ENCODE results near the gene DYNLT4.
"Not testable (repeated sequence)": the region's sequence is repeated elsewhere in the genome, so short reads cannot be mapped to it uniquely, and the experiment has no call there.

The DYNLT4 gene

DNA sequence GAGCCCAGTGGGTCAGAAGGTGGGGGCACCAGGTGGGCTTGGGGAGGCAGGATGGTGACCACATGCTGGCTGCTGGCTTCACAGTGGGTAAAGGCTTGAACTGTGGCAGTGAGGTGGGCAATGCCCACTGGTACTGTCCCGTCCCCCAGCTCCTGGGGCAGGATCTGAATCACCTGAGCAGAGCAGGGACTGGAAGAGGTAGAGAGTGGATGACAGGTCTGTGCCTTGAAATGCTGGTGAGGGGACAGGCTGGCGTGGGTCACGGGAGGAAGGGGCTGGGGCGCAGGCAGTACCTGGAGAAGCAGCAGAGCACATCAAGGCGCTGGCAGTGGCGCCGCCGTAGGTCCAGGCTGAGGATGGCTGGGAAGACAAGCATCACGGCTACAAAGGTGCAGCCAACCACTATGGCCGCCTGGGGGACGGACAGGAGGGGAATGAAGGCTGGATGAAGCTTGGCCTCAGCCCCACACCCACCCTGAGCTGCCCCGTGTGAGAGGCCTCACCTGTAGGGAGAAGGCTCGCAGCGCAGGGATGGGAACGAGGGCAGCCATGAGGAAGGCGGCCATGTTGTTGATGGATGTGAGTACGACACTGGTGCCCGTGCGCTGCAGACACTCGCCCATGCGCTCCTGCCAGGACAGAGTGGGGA lies 21.0 kb upstream of the DYNLT4 start:
- no peak for DNase-seq

DNA sequence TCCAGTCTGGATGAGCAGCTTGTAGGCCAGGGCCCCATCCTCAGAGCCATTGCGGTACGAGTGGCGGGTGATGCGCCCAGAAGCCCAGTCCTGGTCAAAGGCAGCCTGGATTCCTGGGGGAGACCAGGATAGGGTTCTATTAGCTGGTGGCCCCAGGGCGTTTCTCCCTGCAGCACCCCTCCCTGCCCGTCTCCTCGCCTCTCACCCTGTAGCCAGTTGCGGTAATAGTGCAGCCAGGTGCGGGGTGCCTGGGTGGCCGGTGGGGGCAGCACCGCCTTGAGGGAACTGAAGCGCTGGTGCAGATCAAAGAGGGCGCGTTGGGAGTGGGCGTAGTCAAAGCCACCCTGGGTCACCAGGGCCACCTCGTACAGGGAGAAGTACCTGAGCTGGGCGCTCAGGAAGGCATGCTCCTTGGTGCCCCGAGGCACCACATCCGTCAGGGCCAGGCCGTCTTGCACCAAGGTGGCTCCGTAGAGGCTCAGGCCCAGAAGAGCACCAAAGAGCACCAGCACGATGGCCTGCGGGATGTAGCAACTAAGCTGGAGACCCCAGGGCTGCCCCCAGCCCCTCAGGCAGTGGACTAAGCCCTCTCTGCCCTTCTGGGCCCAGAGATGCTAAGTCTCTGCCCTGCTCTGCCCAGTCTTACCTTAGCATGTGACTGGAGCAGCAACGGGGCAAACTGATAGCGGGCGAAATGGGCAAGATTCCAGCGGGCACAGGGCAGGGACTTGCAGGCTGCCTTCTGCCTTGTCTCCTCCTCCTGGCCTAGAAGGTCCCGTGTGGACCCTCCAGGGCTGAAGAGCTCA lies 20.2 kb upstream of the DYNLT4 start:
- DNase-seq: no peak

DNA sequence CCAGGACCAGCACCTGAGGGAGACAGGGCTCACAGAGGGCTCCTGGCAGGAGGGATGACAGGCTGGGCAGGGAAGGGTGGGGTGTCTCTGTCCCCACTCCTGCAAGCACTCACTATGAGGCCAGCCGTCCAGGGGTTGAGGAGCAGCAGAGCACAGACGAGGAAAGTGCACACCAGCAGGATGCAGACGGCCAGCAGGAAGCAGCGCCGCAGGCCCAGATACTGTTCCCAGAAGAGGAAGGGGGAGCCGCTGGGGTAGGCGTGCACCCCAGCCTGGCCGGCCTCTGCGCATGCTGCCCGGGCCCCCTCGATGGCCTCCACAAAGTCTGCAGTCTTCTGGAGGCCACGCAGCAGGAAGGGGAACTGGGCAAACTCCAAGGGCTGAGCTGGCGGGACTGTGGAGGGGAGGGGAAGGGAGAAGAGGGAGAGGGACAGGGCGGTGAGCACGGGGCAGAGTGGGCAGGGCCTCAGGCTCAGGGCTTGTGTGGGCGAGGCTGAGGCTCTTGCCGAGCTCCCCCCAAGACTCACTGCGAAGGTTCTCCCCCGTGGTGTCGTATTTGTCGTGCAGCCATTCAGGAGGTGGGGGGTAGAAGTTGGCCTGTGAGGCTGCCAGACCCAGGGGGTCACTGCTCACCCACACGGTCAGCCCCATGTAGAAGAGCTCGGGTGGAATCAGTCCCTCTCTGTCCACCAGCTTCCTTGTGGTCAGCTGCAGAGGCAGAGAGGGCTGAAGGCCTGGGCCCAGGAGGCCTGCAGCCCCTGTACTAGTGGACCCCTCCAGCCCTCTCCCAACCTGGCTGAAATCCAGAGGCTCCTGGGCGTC lies 19.4 kb upstream of the DYNLT4 start:
- no peak for DNase-seq

DNA sequence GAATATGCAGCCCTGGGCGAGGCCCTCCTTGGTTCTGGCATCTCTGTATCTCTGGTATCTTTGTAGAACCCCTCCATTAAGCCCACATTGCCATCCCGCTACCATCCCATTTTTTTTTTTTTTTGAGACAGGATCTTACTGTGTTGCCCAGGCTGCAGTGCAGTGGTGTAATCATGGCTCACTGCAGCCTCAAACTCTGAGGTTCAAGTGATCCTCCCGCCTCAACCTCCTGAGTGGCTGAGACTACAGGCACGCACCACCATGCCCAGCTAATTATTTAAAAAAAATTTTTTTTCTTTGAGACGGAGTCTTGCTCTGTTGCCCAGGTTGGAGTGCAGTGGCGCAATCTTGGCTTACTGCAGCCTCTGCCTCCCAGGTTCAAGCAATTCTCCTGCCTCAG lies 17.2 kb upstream of the DYNLT4 start:
- DNase-seq: not testable (repeated sequence)

DNA sequence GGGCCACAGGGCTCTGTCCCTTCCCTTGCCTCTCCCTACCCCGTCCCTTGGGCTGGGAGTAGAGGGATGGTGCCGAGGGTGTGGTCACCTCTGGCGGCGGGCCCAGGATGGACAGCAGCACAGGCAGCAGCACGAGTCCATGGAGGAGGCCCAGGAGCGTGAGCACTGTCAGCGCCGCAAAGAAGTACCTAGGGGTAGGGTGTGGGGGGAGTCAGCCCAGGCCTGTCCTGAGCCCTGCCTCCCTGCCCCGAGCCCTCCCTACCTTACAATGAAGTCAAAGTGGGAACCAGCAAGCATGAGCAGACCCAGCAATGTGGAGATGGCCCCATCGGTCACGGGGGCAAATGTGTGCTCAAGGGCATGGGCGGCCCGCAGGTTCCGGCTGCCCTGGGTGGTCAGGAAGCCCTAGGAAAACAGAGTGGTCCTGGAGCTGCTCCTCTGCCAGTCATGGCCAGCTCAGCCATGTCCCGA lies 15.9 kb upstream of the DYNLT4 start:
- no peak for DNase-seq

DNA sequence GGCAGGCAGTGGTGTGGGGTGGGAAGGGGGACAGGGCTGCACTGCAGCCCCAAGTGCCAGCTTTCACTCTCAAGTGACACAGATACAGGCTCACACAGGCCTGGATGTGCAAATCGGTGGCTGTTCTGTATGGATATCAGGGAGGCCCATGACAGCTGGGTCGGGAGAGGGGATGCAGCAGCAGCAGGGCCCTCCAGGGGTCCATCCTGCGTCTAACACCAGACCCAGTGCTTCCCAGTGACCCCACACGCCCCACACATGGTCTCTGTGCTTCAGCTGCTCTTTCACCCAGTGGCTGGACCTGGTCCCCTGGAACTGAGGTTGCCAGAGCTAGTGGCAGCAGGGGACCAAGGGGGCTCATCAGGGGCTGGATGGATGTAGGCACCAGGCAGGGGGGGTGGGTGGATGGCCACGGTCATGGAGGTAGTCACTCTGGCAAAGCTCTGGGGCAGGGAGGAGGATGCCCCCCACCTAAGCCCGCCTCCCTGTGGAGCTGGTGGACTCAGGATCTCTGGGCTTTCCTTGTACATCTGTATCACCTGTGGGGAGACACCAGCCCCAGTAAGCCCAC lies 15.1 kb upstream of the DYNLT4 start:
- no peak for DNase-seq

DNA sequence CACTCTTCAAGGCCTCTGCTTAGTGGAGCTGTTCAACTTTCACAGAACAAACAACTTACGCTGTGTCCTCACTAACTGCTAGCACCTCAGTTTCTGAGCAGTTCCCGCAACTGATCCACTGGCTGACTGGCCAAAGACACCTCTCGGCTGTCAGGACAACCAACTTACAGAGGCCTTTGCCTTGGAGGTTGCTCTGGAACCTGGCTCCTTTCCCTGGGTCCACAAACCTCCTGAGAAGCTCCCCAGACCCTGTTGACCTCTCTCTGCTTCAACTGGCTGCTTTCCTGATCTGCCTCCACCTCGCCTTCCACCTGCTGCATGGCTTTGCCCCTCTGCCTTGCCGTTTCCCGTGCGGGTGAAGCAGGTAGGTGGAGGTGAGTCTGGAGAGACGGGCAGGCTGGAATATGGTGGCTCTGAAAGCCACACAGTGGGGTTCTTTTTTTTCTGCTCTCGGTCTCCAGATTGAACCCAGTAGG lies 14.1 kb upstream of the DYNLT4 start:
- no peak for DNase-seq

DNA sequence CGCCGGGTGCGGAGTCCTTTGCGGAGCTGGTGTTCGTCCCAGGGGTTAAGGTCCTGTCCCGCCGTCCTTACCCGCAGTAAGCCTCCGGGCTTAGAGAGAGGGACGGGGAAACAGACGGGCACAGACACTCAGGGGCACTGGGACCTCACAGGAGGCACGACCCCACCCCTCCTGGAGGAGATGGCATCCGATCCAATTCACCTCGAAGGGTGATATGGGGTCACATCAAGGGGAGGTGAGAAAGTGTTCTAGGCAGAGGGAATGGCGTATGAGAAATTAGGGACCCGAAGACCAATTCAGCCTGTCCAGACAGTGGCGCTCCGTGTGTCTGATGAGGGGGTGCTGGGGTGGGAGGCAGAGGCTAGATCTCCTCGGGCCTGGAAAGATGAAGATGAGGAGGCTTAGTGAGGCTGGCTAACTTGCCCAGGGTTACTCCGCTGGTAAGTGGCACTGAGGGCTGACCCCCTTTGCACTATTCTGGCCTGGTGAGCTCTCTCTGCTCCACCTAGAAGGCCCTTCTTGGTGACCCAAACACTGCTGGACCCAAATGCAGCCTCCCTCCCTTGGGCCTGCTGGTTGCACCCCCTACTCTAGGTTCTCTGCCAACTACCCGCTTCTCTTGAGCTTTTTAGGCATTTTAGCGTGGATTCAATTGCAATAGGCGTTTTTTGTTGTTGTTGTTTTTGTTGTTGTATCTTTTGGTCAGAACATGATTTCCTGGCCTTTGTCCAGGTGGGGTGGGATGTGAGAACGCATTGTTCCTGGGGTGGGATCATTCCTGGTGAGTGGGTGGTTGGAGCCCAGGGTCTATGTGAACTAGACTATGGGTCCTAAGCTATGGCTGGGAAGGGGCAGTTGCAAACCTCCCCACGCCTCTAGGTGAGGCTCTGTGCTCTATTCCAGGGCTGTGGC lies 13.4 kb upstream of the DYNLT4 start:
- DNase-seq: no peak

DNA sequence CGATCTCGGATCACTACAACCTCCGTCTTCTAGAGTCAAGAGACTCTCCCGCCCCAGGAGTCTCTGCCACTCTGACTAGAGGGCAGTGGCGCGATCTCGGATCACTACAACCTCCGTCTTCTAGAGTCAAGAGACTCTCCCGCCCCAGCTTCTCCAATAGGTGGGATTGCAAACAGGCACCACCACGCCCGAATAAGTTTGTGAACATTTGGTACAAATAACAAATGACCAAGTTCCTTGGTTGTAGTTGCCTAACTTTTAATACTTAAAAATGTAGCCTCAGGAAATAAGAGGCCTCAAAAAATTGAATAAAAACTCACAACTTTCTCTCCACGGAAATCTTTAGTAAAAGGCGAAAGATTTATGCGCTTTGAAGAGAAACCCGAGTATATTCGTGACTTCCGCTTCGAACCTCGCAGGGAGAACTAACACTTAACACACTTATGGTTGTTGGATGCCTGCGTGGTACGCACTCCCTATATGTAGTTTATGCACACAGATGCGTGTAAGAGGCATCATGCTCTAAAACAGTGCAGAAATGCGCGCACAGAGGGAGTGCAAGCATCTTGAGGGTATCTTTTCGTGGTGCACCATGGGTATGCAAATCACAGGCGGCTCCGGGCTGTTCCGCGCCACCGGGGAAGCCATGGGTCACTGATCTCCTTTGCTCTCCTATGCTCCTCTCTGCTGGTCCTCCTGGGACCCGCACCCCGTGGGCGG lies 12.6 kb upstream of the DYNLT4 start:
- DNase-seq: peak; percentile 71 to 74

DNA sequence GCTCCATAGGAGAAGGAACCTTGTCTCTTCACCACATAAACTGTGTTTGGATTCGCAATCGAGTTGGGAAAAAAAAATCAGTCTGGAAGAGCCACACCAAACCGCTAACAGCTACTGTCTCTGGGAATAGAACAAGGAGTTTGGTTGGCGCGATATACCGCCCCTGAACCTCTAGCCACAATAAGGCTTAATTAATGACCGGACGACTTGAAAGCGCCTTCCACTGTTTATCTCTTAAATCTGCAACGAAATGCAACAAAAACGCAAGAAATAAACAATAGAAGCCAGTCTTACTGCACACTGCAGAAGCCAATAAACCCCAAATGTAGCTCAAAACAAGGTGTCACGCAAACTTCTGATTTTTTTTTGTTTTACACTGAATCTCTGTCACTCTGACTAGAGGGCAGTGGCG lies 12.1 kb upstream of the DYNLT4 start:
- no peak for DNase-seq

DNA sequence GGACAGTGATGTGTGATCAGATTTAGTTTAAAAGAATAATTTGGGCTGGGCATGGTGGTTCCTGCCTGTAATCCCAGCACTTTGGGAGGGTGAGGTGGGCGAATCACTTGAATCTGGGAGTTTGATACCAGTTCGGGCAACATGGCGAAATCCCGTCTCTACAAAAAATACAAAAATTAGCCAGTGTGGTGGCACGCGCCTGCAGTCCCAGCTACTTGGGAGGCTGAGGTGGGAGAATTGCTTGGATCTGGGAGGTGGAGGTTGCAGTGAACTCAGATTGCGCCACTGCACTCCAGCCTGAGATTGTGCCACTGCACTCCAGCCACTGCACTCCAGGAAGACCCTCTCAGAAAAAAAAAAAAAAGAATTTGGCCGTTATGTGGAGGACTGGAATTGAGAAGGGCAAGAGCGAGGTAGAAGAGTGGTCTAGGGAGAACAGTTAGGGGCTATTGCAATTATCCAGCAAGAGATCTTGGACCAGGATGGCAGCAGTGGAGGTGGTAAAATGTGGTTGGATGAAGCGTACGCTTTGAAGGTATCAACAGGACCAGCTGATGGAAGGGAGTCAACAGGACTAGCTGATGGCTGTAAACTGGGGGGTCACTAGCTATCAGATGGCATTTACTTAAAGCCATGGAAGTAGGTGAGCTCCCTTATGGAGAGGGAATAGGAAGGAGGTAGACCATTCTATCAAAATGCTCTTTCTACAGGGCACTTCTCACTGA lies 10.8 kb upstream of the DYNLT4 start:
- DNase-seq: no peak

DNA sequence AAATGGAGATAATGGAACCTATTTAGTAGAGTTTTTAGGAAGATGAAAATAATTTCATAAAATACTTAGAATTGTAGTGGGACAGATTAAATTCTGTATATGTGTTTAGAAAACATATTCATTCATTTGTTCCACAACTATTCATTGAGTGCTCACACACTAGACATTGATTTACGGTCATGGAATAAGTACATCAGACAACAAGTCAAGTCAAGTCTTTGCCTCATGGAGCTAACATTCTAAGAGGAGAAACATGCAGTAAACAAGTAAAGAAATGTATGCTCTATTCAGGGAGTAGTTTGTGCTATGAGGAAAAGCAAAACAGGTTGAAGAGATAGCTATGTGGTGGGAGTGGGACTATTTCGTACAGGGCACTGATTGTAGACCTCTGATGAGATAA lies 10.2 kb upstream of the DYNLT4 start:
- no peak for DNase-seq

DNA sequence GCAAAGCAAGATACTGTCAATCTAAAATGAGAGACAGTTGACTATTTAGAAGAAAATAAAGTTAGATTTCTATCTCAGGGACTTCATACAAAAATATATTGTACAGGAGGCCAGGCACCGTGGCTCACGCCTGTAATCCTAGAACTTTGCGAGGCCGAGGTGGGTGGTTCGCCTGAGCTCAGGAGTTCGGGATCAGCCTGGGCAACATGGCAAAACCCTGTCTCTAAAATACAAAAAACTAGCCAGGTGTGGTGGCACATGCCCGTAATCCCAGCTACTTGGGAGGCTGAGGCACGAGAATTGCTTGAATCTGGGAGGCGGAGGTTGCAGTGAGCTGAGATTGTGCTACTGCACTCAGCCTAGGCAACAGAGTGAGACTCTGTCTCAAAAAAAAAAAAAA lies 8.8 kb upstream of the DYNLT4 start:
- DNase-seq: not testable (repeated sequence)

DNA sequence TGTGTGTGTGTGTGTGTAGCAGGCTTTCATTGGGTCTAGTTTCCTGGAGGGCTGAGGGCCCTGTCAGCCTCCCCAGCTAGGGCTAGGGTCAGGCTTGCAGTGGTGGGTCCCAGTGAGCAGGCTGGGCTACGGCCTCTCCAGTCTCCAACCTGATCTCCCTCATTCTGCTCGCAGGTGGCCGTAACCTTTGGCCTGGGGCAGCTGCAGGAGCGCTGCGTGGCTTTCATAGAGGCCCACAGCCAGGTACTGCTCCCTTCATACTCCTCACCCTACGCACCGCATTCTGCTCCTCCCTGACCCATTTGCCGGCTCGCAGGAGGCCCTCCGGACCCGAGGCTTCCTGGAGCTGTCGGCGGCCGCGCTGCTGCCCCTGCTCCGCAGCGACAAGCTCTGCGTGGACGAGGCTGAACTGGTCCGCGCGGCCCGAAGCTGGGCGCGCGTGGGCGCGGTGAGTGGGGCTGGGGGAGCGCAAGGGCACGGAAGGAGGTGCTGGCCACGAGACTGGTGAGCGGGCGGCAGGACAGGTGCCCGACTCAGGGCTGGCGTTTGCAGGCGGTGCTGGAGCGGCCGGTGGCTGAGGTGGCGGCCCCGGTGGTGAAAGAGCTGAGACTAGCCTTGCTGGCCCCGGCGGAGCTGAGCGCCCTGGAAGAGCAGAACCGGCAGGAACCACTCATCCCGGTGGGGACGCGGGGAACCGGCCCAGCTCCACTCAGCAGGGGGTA lies 5.8 kb upstream of the DYNLT4 start:
- no peak for DNase-seq

DNA sequence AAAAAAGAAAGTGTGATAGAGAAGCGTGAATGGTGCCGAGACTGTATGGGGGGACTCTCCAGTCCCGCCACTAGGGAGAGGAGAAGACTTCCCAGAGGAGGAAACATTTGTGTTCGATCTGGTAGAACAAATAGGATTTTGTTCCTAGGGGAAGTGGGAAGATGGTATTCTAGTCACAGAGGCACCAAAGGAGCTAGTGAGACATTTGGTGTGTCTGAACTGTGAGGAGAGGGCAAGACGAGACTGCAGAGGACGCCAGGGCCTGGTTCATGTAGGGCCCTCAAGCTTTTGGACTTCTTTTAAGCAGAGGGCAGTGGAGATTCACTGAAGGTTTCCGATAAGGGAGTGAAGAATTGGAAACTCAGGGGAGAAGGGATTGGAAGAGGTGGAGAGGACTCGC lies 4.1 kb upstream of the DYNLT4 start:
- DNase-seq: no peak

DNA sequence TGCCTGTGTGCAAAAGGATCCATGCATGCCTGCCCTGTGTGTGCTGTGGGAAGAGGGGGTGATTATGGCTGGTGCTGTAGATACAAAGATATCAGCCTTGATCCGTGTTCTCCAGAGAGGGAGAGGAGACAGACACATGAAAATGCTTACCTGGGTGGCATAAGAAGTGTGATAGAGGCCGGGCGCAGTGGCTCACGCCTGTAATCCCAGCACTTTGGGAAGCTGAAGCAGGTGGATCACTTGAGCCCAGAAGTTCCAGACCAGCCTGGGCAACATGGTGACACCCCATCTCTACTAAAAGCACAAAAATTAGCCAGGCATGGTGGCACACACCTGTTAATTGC lies 3.6 kb upstream of the DYNLT4 start:
- DNase-seq: not testable (repeated sequence)

DNA sequence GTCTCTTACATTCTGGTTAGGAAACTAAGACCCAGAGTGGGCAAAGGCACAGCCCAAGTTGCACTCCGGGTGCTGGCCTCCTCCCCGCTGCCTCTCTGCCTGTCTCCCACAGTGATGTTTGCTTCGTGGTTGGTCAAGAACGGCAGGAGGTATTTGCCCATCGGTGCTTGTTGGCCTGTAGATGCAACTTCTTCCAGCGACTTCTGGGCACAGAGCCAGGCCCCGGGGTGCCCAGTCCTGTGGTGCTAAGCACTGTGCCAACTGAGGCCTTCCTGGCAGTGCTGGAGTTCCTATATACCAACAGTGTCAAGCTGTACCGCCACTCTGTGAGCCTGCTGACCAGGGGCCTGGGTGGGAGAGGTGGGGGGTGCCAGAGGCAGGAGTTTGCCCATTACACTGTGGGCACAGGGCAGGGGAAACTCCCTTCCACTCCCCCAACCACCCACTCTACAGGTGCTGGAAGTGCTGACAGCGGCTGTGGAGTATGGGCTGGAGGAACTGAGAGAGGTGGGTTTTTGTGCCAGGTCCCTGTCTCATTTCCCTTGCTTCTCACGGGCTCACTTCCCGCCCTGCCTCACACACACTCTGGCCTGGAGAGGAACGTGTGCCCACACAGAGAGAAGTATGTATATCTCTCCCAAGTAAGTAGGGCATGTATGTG lies 3.1 kb upstream of the DYNLT4 start:
- DNase-seq: peak; percentile 53 to 56

DNA sequence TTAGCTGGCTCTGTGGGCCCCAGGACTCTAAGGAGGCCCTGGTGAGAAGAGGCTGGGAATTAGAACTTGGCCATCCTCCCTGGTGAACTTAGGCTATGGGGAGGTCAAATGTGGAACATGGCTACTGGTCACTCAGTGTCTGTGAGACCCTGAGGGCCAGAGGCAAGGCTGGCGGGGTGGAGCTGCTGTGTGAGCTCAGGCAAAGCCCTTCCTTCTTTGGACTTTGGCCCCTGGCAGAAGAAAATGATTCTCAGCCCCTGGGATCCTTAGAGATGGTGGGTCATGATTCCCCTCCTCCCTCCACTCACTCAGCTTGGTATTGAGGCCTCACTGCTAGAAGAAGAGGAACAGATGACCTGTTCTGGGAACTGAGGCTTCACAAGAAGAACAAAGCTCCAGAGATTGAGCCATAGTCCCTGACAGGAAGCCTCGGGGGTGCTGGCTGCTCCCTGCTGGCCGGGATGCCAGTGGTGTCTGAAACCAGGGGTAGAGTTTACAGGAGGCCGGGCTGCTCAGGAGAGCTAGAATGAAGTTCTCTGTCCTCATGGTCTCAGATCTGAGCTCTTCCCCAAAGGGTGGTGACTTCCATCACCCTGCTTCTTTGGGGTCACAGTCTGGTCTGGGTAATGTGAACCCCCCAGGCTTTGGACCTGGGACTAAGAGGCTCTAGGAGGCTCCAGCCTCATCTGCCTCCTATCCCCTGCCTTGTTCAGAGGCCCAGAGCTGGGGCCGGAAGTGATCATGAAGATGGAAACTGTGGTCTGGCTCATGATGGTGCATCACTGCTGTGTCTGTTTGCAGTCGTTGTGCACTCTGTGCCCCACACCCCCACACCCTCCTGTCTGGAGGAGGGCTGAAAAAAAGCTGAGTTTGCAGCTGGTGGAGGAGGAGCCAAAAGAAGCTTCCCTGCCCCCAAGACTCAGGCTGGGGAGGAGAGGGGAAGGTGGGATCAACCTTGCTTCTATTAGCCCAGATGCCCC lies 2.1 kb upstream of the DYNLT4 start:
- peak; percentile 87 to 91 for DNase-seq
